ENCODE data around the gene BTBD10. TPM values are rescaled to one million over a fixed set of nuclear protein-coding genes. Genes with fewer than 3 reads are reported as not detected.
A peak's percentile ranks its signal among the peaks of the same experiment; 100 is the strongest.

The BTBD10 gene
- total RNA-seq, 4 donors from 2014 or later: 33.4 to 59.8 (median 48.7) TPM

DNA sequence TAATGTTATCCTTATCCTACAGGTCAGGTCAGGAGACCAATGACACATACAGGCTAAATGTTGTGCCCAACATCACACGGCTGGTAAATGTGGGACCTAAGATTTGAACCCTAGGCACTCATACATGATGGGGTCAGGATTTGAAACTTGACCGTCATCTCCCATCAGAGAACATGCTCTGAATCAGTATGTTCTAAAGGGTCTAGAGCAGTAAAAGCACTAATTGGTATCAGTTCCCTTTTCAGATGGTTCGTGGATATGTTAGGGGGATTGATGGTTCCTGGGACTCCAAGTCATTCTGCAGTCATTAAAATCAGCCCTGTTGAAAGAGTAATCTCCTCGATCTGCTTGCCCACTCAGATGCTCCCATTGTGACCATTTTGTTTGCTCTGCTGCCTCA is 120.0 kb downstream of the BTBD10 start:
- Histone ChIP-seq H3K27me3 (no peaks in the 10 kb centered on the region), H3K4me3 (no peak overlapping the region), H3K27ac (replicated peaks in 1 of 4) (no peak overlapping the region), H3K36me3 (peaks cover 0 to 6% (median 0%) of the 10 kb centered on the region in 4 donors), H3K9me3 (no peaks in the 10 kb centered on the region), H3K4me1 (peaks cover 24 to 39% (median 28%) of the 10 kb centered on the region in 4 donors)
- TF ChIP-seq POLR2A (IDR thresholded peaks at IDR 0.05; ENCODE audit: low read depth) (no peak), POLR2AphosphoS5 (IDR thresholded peaks at IDR 0.05) (no peak), EP300 (IDR thresholded peaks at IDR 0.05) (no peak)
- TF ChIP-seq, protein P1, sequence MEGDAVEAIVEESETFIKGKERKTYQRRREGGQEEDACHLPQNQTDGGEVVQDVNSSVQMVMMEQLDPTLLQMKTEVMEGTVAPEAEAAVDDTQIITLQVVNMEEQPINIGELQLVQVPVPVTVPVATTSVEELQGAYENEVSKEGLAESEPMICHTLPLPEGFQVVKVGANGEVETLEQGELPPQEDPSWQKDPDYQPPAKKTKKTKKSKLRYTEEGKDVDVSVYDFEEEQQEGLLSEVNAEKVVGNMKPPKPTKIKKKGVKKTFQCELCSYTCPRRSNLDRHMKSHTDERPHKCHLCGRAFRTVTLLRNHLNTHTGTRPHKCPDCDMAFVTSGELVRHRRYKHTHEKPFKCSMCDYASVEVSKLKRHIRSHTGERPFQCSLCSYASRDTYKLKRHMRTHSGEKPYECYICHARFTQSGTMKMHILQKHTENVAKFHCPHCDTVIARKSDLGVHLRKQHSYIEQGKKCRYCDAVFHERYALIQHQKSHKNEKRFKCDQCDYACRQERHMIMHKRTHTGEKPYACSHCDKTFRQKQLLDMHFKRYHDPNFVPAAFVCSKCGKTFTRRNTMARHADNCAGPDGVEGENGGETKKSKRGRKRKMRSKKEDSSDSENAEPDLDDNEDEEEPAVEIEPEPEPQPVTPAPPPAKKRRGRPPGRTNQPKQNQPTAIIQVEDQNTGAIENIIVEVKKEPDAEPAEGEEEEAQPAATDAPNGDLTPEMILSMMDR (IDR thresholded peaks at IDR 0.05): no peak
- 95% methylated on average over 4 of the region's 4 CpGs for WGBS
- DNase-seq (ENCODE audit: extremely low spot score): no peak
- intact Hi-C loops (cut with DNase I): no loop called here

DNA sequence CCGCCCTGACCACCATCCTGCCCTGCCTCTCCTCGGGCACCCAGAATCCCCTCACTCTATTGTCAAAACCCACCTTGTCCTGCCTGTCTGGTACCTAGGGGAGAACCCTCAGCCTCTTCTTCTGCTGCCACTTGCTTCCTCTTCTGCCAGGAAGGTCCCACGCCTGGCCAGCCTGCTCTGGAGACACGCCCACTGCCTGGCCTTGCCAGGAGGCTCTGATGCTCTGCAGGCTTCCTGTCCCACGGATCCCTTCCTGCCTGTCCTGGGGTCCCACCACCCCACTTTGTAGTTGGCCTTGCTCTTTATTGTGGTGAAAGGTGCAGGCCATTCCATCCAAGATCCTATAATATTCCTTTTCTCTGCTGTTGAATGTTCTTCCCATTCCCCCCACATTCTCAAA is 122.0 kb downstream of the BTBD10 start:
- Histone ChIP-seq H3K36me3 (no peaks in the 10 kb centered on the region), H3K4me3 (no peak overlapping the region), H3K9me3 (no peaks in the 10 kb centered on the region), H3K27ac (replicated peaks in 1 of 4) (no peak overlapping the region), H3K27me3 (no peaks in the 10 kb centered on the region), H3K4me1 (peaks cover 31 to 49% (median 44%) of the 10 kb centered on the region in 4 donors)
- WGBS: 80% methylated on average over 5 of the region's 5 CpGs
- no peak for TF ChIP-seq EP300 (IDR thresholded peaks at IDR 0.05)
- TF ChIP-seq, protein P1 (IDR thresholded peaks at IDR 0.05): no peak
- TF ChIP-seq POLR2A (IDR thresholded peaks at IDR 0.05; ENCODE audit: low read depth): no peak
- no peak for TF ChIP-seq POLR2AphosphoS5 (IDR thresholded peaks at IDR 0.05)
- DNase-seq (ENCODE audit: extremely low spot score): no peak
- intact Hi-C loops (cut with DNase I): no loop called here

DNA sequence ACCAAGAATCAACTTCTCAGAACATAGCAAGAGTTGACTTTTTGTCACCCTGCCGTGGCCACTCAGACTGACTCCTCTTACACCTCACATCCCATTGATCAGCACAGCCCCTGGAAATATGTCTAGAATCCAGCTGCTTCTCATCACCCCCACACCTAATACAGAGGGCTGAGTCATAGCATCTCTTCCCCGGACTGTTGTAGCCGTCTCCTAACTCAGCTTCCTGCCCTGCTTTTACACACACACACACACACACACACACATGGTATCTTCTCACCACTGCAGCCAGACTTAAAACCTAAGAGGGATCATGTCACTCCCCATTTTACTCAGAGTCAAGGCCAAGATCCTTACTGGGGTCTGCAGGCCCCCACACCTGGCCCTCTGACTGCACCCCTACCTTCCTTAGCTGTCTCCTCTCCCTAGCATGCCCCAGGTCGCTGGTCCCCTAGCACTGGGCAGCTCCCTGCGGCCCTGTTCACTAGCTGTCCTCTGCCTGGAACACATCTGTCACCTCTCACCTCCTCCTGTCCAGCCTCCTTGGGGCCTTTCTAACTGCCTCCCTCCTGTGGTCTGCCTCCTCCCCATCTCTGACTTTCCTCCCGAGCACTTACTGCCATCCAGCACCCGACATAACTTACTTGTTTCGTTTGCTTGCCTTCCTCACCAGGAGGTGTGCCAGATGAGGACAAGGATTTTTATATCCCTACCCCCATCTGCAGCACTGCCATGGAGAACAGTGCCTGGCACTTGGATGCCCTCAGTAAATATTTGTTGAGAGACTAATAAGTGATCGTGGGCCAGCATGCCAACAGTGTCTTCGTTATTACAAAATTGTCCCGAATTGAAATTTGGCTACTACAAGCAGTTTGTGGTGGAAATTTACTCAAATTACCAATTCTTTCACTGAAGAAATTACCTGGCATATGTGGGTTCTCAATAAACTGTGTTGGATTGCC is 123.5 kb downstream of the BTBD10 start:
- intact Hi-C loops (cut with DNase I): loop anchor here (2.0 kb wide), 1 partner anchor 61 kb away; no protein-coding TSS in a partner anchor
- Histone ChIP-seq H3K27me3 (no peaks in the 10 kb centered on the region), H3K4me1 (peaks cover 33 to 62% (median 52%) of the 10 kb centered on the region in 4 donors), H3K4me3 (no peak overlapping the region), H3K9me3 (no peaks in the 10 kb centered on the region), H3K27ac (replicated peaks in 1 of 4) (peak overlapping the region in 3 of 4 donors; percentile 48 to 59 (median 53)), H3K36me3 (no peaks in the 10 kb centered on the region)
- TF ChIP-seq POLR2AphosphoS5 (IDR thresholded peaks at IDR 0.05) (peak; percentile 19 to 60), EP300 (IDR thresholded peaks at IDR 0.05) (no peak), POLR2A (IDR thresholded peaks at IDR 0.05; ENCODE audit: low read depth) (no peak)
- TF ChIP-seq, protein P1 (IDR thresholded peaks at IDR 0.05): no peak
- WGBS: 48% methylated on average over 11 of the region's 11 CpGs
- DNase-seq (ENCODE audit: extremely low spot score): no peak

DNA sequence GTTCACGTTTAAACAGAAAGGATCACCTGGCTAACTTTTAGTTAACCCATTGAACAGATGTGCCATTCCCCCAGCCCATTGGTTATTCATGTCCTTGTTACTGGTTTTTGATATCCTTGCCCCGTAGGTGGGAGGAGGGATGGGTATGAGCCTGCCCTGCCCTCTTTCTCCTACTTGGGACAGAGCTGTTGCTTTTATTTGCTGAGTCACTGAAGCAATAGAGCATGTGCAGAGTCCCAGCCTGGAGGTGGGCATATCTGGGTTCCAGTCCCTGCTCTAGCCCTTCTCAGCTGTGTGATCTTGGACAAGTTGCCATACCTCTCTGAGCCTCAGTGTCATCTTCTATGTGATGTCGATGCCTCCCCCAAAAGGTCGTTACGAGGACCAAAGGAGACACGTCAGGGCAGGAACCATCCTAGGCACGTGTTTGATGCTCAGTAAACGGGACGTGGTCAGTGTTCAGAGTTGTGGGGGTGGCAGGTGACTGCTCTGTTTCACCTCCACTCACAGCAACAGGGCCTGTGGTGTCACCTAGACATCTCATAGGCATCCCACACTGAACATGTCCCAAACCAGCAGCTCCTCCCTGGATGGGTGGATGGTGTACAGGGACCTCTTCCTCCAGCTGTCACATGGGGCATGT is 124.5 kb downstream of the BTBD10 start:
- TF ChIP-seq POLR2A (IDR thresholded peaks at IDR 0.05; ENCODE audit: low read depth) (no peak), POLR2AphosphoS5 (IDR thresholded peaks at IDR 0.05) (no peak), EP300 (IDR thresholded peaks at IDR 0.05) (no peak)
- TF ChIP-seq, protein P1 (IDR thresholded peaks at IDR 0.05): no peak
- Histone ChIP-seq H3K36me3 (no peaks in the 10 kb centered on the region), H3K4me1 (peaks cover 31 to 65% (median 60%) of the 10 kb centered on the region in 4 donors), H3K9me3 (no peaks in the 10 kb centered on the region), H3K4me3 (peak overlapping the region; percentile 29 to 46 (median 34)), H3K27me3 (no peaks in the 10 kb centered on the region), H3K27ac (replicated peaks in 1 of 4) (peak overlapping the region; percentile 36 to 59 (median 54))
- intact Hi-C loops (cut with DNase I): loop anchor here (2.0 kb wide), 1 partner anchor 60 kb away; no protein-coding TSS in a partner anchor
- WGBS: 79% methylated on average over 9 of the region's 9 CpGs
- DNase-seq (ENCODE audit: extremely low spot score): no peak

Measured in esophagus muscularis mucosa (tissue), 4 donors.